GM19193 (cell line): ENCODE data around the gene TC2N.

Source experiments
- POLR2A ChIP-seq: IDR thresholded peaks from 4 replicates; pipeline ENCODE4 v1.6.1; 2011; ENCODE audit not compliant: insufficient read depth, insufficient read length; ENCODE audit errors: extremely low read depth

Gene TC2N

DNA sequence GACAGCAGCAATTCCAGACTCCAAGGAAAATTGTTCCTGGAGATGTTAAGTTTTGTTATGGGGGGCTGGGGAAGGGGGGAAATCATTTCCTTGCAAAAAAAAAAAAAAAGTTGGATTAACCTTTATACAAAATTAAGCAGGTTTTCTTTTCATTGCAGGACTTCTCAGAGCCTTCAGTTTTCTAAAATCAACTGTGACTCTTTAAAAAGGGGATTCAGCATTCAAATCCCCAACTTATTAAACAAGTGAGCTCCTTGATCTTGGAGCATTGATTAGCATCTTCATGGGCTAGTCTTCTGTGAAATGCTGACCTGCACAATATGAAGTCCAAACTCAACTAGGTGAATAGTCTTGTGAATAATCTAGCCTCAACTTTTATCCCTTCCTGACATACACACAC is 7.1 kb downstream of the TC2N start:
- no peak for TF ChIP-seq POLR2A

DNA sequence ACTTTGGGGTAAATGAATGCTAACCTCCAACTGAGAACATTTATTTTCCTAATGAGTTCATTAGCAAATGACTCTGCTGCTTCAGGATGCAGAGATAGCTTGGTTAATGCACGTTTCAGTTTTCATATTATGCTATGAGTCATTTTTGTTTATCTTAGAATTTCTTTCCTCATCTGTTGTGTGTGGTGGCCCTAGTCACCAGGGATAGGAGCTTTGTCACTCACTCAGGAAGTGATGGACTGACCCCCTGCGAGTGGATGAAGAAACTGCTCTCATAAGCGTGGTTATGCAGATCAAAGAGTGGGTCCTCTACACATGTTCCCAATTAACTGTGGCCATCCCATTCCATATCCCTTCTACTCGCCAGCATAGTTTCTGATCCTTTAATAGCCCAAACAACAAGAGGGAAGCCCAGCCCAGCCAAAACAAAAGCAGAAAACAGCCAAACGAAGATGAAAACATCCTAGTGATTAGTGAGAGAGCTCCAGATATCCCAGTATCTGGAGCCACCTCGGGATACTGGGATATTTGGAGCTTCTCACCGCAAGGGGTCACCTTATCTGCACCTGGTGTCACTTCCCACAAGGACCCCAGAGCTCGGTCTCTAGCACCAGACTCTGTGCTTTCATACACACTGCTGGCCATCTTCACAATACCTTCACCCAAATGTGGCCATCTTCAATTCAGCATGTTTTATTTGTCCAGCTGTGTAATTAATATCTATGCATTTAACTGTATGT is 8.6 kb downstream of the TC2N start:
- TF ChIP-seq POLR2A = no peak

- TF ChIP-seq POLR2A = no peak
These were observed 9.7 kb downstream of the TC2N start for GRCh38 chr14:91857614-91858013.

DNA sequence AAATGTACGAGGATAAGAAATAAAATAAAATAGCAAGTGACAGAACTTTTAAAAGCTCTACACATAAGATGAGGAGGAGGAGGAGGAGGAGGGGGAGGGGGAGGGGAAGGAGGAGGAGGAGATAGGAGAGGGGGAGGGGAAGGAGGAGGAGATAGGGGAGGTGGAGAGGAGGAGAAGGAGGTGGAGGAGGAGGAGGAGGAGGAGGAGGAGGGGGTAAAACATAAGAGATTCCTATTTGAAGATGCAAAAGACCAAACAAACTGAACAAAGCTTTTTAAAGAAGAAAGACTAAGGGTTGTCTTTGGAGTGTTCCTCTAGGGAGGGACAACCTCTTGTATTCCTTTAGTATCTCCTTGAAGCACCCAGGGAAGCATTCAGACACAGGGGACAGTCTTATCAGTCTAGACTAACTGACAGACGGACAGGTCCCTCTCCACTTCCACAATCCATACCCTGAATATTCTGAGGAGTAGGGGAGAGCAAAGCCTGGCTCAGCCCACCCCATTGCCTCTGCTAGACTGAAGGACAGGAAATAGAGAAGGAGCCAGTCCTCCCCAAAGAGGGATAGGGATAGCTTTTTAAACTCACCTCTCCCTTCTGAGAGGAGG is 12.9 kb downstream of the TC2N start:
- no peak for TF ChIP-seq POLR2A

DNA sequence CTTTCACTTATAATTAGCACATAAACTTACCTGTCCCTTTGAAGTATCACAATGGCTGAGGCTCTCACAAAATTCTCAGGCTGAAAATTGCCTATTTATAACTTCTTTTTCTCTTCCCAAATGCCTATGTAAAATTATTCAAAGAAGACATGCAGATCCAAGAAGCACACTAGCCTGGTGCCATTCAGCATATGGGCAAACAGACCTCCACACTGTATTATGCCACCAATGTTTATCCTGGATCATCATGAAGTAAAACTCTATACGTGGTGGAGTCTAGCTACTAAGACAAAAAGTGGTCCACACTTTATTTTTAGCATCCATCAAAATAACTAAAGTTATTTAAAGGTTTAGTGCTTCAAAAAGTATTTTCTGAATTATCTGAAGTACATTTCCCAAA is 15.8 kb downstream of the TC2N start:
- no peak for TF ChIP-seq POLR2A

DNA sequence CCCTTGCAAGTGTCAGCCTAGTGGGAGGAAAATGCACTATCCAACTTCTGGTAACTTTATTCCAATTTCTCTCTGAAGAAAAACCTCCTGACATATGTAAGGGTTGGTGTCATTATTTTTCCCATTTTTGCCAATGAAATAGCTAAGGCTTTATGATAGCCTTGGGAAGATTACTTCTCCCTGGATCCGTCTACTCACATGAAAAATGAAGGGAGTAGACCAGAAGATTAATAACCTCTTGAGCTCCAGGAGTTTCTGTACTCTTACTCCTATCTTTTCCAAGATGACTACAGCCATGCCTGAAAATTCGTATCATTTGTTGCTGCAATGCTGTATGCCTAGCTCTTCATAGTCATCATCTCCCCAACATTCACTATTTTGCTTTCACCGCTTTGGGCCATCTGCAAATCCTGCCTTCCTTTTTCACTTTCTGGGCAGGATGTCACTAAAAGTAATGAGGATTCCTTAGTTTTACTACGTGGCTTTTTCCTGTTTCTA is 18.8 kb downstream of the TC2N start:
- TF ChIP-seq POLR2A = no peak

DNA sequence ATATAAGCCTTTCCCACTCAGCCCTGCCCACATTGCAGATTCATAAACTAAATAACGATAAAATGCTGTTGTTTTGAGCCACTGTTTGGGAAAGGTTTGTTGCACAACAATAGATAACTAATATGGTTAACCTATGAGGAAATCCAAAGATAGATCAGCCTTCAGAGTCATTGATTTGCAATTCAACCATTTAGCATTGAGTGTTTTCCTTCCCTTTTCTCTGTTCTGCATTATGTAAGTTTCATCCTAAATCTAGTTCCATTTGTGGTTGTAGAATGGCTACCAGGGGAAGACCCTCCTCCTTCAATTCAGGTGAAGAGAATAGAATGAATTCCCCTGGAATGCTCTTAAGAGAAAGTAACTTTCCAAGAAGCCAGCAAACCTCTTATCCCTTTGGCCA is 19.6 kb downstream of the TC2N start:
- TF ChIP-seq POLR2A = no peak

DNA sequence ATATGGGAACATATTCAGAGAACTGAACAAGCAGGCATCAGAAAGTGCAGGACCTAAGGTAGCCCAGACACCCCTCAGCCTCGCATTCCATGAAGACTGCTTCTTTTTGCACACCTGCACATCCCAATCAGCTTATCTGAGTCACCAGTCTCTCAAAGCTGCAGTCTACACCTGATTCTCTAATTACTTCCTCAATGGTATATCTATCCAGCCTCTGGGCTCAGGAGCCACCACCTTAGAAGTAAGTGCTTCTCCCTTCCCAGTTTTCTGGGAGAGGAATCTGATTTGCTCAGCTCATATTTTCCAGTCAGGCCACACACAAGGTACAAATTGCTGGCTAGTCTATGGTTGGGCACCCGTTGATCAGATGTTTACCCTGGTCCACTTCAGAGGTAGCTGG is 21.7 kb downstream of the TC2N start:
- TF ChIP-seq POLR2A = no peak

- TF ChIP-seq POLR2A = no peak
These were observed 23.3 kb downstream of the TC2N start for GRCh38 chr14:91844029-91844428.

DNA sequence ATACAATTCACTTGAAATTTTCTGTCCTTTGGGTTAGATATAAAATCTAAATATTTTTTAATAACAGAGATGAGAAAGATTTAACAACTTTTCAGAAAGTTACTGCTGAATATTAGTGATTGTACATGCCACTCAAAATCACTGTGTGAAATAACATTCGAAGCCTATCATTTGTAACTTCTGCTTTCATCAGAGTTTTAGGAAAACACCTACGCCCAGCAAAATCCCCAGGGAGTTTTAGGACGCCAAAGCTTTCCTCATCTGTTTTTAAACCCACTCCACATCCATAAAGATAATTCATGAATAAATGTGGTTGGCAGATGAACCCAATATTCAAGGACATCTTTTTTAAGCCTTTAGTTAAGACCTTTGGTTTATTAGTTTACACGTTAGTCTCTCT is 23.9 kb downstream of the TC2N start:
- no peak for TF ChIP-seq POLR2A

DNA sequence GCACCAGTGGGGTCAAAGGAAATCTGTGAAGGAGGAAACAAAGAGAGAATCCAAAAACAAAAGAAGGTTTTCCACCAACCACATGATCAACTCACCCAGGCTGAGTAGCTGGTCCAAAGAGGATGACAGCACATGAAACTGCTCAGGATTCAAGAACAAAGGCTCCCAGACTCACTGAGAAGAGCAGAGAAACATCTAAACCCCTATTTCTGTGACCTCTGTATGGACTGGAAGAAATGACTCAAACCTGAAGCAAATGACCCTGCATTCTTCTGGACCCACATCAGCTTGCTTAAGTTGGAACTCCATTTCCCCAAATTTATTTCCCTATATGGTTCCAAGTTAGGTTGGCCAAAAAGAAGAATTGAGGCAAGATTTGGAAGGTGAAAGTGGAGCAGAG is 26.3 kb downstream of the TC2N start:
- TF ChIP-seq POLR2A = no peak

DNA sequence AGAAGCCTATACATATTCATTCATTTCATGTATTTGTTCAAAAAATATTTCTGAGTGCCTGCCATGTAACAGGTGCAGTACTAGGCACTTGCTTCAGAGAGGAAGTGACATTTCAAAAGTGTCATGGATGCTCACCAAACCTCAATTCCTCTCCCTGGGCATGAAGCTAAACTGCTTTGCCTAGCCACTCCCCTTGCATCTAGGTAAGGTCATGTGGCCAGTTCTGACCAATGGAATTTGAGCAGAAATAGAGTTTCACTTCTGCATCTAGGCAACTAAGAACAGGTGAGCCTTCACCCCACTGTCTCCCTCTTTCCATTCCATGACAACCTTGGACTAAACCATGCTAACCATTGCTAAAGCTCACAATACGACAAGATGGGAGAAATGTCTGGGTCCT is 27.6 kb downstream of the TC2N start:
- TF ChIP-seq POLR2A = no peak

GRCh38 chr14:91837076-91837475 is 30.3 kb downstream of the TC2N start:
- no peak for TF ChIP-seq POLR2A

GRCh38 chr14:91835920-91836843 is 31.2 kb downstream of the TC2N start:
- no peak for TF ChIP-seq POLR2A

DNA sequence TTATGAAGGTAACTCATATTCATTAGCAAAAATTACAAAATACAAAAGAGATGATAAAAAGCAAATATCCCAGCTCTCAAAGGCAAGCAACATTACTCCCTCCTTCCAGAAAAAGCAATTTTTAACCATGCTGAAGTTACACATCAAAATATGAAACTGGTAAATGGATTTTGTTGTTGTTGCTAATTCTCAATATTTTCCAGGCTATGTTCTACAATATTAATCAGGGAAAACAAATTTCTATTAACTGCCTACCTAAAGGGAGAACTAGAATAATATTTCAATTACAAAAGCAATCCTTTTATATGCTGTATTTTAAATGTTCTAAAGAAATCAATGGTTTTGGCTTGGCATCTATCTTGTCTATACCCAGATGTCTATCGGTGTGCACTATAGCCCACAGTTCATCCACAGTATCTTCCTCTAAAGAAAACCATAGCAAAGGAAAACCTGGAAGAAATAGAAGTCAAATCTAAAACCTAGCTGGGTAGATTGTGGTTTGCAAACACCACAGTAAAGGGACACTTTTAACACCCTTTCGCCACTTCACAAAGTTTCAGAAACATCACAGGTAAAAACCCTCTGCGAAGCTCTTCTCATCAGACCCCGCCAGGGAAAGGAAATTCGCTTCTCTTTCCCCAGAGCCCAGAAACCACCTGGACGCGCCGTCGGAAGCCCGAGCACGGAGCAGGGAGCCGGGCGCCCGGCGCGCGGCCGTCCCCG is 32.0 kb downstream of the TC2N start:
- TF ChIP-seq POLR2A = no peak
